Activated CD8-positive, alpha-beta memory T cell treated with anti-CD3 and anti-CD28 coated beads for 48 hours (primary cell): Measurements from ENCODE around the gene UBE2B.

Source experiments
- DNase-seq, 3 experiments: peaks; one replicate each; pipeline ENCODE4 v3.0.0-alpha.2; 2020; ENCODE audit warnings: low read depth in 2 of 3, low spot score in 2 of 3

UBE2B gene

GRCh38 chr5:134437340-134437846 is 66.0 kb downstream of the UBE2B start:
- no peak for DNase-seq

GRCh38 chr5:134437847-134438581 is 66.6 kb downstream of the UBE2B start:
- DNase-seq, result no peak

- no peak for DNase-seq
Observed at GRCh38 chr5:134438721-134439123, 67.4 kb downstream of the UBE2B start.

- no peak for DNase-seq
Observed at GRCh38 chr5:134439210-134439654, 67.9 kb downstream of the UBE2B start.

- DNase-seq, result no peak
Observed at GRCh38 chr5:134440201-134440755, 68.9 kb downstream of the UBE2B start.
